HCT116 (cell line): Measurements from ENCODE around the gene ADARB1.

Source experiments
- CBX3 ChIP-seq: IDR thresholded peaks from 2 replicates; pipeline ENCODE4 v1.6.1; 2012; ENCODE audit warnings: low read depth
- EZH2 ChIP-seq: fragments of 200-600 bp; sonication (generic); IDR thresholded peaks from 2 replicates; pipeline ENCODE4 v1.6.1; 2017; ENCODE audit warnings: antibody characterized with exemption, mixed run types
- FOSL1 ChIP-seq: IDR thresholded peaks from 2 replicates; pipeline ENCODE4 v1.6.1; 2012; ENCODE audit warnings: low read depth
- JUND ChIP-seq: IDR thresholded peaks from 2 replicates; pipeline ENCODE4 v1.6.1; 2012
- POLR2A ChIP-seq: IDR thresholded peaks from 2 replicates; pipeline ENCODE4 v1.7.0; 2011; ENCODE audit warnings: borderline replicate concordance; ENCODE audit not compliant: insufficient read depth, insufficient read length; ENCODE audit errors: extremely low read depth
- POLR2AphosphoS5 ChIP-seq: IDR thresholded peaks from 2 replicates; pipeline ENCODE4 v1.6.1; 2011; ENCODE audit warnings: mild to moderate bottlenecking, low read depth, low read length, moderate library complexity
- RAD21 ChIP-seq: IDR thresholded peaks from 2 replicates; pipeline ENCODE4 v1.6.1; 2012; ENCODE audit warnings: low read depth, mild to moderate bottlenecking
- REST ChIP-seq: IDR thresholded peaks from 2 replicates; pipeline ENCODE4 v1.6.1; 2012; ENCODE audit warnings: low read depth
- YY1 ChIP-seq: IDR thresholded peaks from 2 replicates; pipeline ENCODE4 v1.6.1; 2011; ENCODE audit warnings: low read length, low read depth, moderate library complexity, mild to moderate bottlenecking; ENCODE audit not compliant: insufficient replicate concordance; ENCODE audit errors: extremely low read depth
- ZNF274 ChIP-seq: fragments of 200-500 bp; sonication (Bioruptor generic); IDR thresholded peaks from 2 replicates; pipeline ENCODE4 v1.6.1; 2014; ENCODE audit warnings: mild to moderate bottlenecking, low read depth, low read length, inconsistent platforms
- TF ChIP-seq, protein P1 (sequence below), 3 experiments: fragments of 200-600 bp in 1 of 3; sonication (generic) in 1 of 3; IDR thresholded peaks in 2 of 3; conservative IDR thresholded peaks in 1 of 3; 2 replicates each; pipeline ENCODE4 v1.5.1; 2012 to 2017; ENCODE audit warnings: low read depth in 2 of 3, low read length in 2 of 3, antibody characterized with exemption in 1 of 3, borderline replicate concordance in 1 of 3, control low read depth in 1 of 3, mild to moderate bottlenecking in 1 of 3, mixed read lengths in 1 of 3, mixed run types in 1 of 3, moderate library complexity in 1 of 3; ENCODE audit not compliant: insufficient read depth in 1 of 3
- TF ChIP-seq, protein P2 (sequence below): IDR thresholded peaks from 2 replicates; pipeline ENCODE4 v1.6.1; 2012
- TF ChIP-seq, protein P3 (sequence below): IDR thresholded peaks from 2 replicates; pipeline ENCODE4 v1.6.1; 2012

DNA sequence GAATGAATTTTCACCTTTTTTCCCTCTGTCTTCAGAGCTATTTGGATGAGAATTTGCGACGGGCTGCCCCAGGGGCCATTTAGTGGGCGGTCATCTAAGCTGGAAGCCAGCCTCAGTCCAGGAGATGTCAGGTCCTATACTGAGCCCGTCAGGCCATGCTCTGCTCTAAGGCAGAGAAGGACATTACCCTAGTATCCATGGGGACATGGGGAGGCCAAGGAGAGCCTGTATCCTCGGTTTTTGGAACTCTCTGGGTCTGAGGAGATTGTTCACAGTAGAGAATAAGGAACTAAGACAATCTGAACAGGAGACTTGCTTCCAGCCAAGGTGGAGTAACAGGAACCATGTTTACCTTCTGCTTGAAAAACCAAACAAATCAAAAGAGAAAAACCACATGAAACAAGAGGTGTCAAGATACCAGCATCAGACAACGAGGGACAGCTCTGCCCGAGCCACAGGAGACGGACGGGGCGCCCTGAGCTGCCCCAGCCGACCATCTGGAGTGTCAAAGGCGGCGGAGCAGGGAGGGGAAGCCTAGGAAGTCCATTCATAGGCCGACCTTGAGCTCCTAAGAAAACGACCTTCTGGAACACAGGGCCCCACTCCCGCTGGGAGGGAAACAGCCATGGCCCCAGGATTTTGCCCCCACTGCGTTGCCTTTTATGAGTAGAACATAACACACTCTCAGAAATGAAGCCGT lies 20.0 kb upstream of the ADARB1 start:
- TF ChIP-seq YY1 (no peak), POLR2A (no peak), REST (no peak), RAD21 (no peak), FOSL1 (no peak), ZNF274 (no peak), POLR2AphosphoS5 (no peak), EZH2 (no peak), JUND (no peak), CBX3 (no peak)
- TF ChIP-seq, protein P1, sequence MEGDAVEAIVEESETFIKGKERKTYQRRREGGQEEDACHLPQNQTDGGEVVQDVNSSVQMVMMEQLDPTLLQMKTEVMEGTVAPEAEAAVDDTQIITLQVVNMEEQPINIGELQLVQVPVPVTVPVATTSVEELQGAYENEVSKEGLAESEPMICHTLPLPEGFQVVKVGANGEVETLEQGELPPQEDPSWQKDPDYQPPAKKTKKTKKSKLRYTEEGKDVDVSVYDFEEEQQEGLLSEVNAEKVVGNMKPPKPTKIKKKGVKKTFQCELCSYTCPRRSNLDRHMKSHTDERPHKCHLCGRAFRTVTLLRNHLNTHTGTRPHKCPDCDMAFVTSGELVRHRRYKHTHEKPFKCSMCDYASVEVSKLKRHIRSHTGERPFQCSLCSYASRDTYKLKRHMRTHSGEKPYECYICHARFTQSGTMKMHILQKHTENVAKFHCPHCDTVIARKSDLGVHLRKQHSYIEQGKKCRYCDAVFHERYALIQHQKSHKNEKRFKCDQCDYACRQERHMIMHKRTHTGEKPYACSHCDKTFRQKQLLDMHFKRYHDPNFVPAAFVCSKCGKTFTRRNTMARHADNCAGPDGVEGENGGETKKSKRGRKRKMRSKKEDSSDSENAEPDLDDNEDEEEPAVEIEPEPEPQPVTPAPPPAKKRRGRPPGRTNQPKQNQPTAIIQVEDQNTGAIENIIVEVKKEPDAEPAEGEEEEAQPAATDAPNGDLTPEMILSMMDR (IDR thresholded peaks at IDR 0.05 in 2 of 3, conservative IDR thresholded peaks at IDR 0.05 in 1 of 3; ENCODE audit: borderline replicate concordance in 1 of 3, insufficient read depth in 1 of 3, low read depth in 2 of 3, low read length in 2 of 3), result no peak
- TF ChIP-seq, protein P2, sequence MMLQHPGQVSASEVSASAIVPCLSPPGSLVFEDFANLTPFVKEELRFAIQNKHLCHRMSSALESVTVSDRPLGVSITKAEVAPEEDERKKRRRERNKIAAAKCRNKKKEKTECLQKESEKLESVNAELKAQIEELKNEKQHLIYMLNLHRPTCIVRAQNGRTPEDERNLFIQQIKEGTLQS, result no peak
- TF ChIP-seq, protein P3, sequence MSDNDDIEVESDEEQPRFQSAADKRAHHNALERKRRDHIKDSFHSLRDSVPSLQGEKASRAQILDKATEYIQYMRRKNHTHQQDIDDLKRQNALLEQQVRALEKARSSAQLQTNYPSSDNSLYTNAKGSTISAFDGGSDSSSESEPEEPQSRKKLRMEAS, result no peak
